Left ventricle myocardium inferior (tissue), 1 donor: ENCODE measurements around the gene TECPR1. TPM values are rescaled to one million over a fixed set of nuclear protein-coding genes. Genes with fewer than 3 reads are reported as not detected.

Experiments
- DNase-seq: peaks from one replicate; pipeline ENCODE4 v3.0.0-alpha.2; 2020
- H3K27ac ChIP-seq: fragments of 200-600 bp; replicated peaks from 2 replicates; pipeline ENCODE4 v1.8.0; 2021
- H3K27me3 ChIP-seq: fragments of 200-600 bp; 2 replicates; pipeline ENCODE4 v1.8.0; 2021; ENCODE audit warnings: low read depth
- H3K36me3 ChIP-seq: fragments of 200-600 bp; 2 replicates; pipeline ENCODE4 v1.8.0; 2021
- H3K4me1 ChIP-seq: fragments of 200-600 bp; 2 replicates; pipeline ENCODE4 v1.8.0; 2021
- H3K4me3 ChIP-seq: fragments of 200-600 bp; 2 replicates; pipeline ENCODE4 v1.8.0; 2021; ENCODE audit warnings: mild to moderate bottlenecking, moderate library complexity
- H3K9me3 ChIP-seq: fragments of 200-600 bp; replicated peaks from 2 replicates; pipeline ENCODE4 v1.8.0; 2021
- CTCF ChIP-seq: fragments of 200-600 bp; IDR thresholded peaks from 2 replicates; pipeline ENCODE4 v1.8.0; 2021; ENCODE audit warnings: antibody characterized with exemption, mild to moderate bottlenecking, borderline replicate concordance
- intact Hi-C: fragments of 100-400 bp; cut with micrococcal nuclease; formaldehyde crosslinking; loops from one replicate; pipeline ENCODE4 v1.11.0; 2022
- total RNA-seq: library from RNA; stranded (reverse); fragmentation: NEBNext Ultra II Directional; extraction: Animal tissue kit (Norgen Biotek cat#: 25700); gene quantifications from one replicate; pipeline ENCODE4 v1.2.1, GENCODE V29; 2021
- donor health status: DM: no; HTN: yes; CAD: no; lungs with severe emphysema.

TECPR1 gene
- total RNA-seq, 1 donor from 2014 or later: 17.3 TPM

- Histone ChIP-seq H3K27me3 (no peaks in the 10 kb centered on the region), H3K36me3 (peaks cover 68% of the 10 kb centered on the region), H3K9me3 (peaks cover 7% of the 10 kb centered on the region), H3K27ac (no peak overlapping the region), H3K4me3 (no peak overlapping the region), H3K4me1 (no peaks in the 10 kb centered on the region)
- DNase-seq: no peak
- TF ChIP-seq CTCF: no peak
- intact Hi-C loops: no loop called here
Observed at GRCh38 chr7:98202367-98203195, 49.5 kb downstream of the TECPR1 start.

GRCh38 chr7:98200364-98200763, 51.7 kb downstream of the TECPR1 start:
- no peak for DNase-seq
- H3K4me1 ChIP-seq: no peaks in the 10 kb centered on the region
- H3K4me3 ChIP-seq: no peak overlapping the region
- H3K27me3 ChIP-seq: no peaks in the 10 kb centered on the region
- H3K27ac ChIP-seq: no peak overlapping the region
- intact Hi-C loops: no loop called here
- no peak for TF ChIP-seq CTCF
- peaks cover 63% of the 10 kb centered on the region for H3K36me3 ChIP-seq
- peaks cover 7% of the 10 kb centered on the region for H3K9me3 ChIP-seq

GRCh38 chr7:98199131-98199530, 52.9 kb downstream of the TECPR1 start:
- no peak for DNase-seq
- Histone ChIP-seq H3K4me3 (no peak overlapping the region), H3K9me3 (peaks cover 7% of the 10 kb centered on the region), H3K27me3 (no peaks in the 10 kb centered on the region), H3K36me3 (peaks cover 63% of the 10 kb centered on the region), H3K27ac (no peak overlapping the region), H3K4me1 (no peaks in the 10 kb centered on the region)
- no peak for TF ChIP-seq CTCF
- intact Hi-C loops: no loop called here

- no peak overlapping the region for H3K4me3 ChIP-seq
- H3K36me3 ChIP-seq: peaks cover 70% of the 10 kb centered on the region
- no peak for DNase-seq
- no peaks in the 10 kb centered on the region for H3K27me3 ChIP-seq
- peaks cover 7% of the 10 kb centered on the region for H3K9me3 ChIP-seq
- no peak for TF ChIP-seq CTCF
- intact Hi-C loops: no loop called here
- H3K4me1 ChIP-seq: no peaks in the 10 kb centered on the region
- no peak overlapping the region for H3K27ac ChIP-seq
Observed at GRCh38 chr7:98196706-98197605, 55.1 kb downstream of the TECPR1 start.

- Histone ChIP-seq H3K27ac (no peak overlapping the region), H3K4me1 (no peaks in the 10 kb centered on the region), H3K4me3 (no peak overlapping the region), H3K27me3 (no peaks in the 10 kb centered on the region), H3K9me3 (peaks cover 7% of the 10 kb centered on the region), H3K36me3 (peaks cover 88% of the 10 kb centered on the region)
- no peak for TF ChIP-seq CTCF
- intact Hi-C loops: no loop called here
- no peak for DNase-seq
Observed at GRCh38 chr7:98194672-98195457, 57.2 kb downstream of the TECPR1 start.
